Ishikawa (cell line): ENCODE measurements around the gene PIK3R4.

Experiments
- EGR1 ChIP-seq: IDR thresholded peaks from 2 replicates; pipeline ENCODE4 v1.6.1; 2012
- EP300 ChIP-seq: IDR thresholded peaks from 2 replicates; pipeline ENCODE4 v1.6.1; 2012; ENCODE audit warnings: borderline replicate concordance
- NFIC ChIP-seq: IDR thresholded peaks from 2 replicates; pipeline ENCODE4 v1.6.1; 2012
- RAD21 ChIP-seq: IDR thresholded peaks from 2 replicates; pipeline ENCODE4 v1.6.1; 2012; ENCODE audit warnings: low read depth
- TAF1 ChIP-seq: IDR thresholded peaks from 2 replicates; pipeline ENCODE4 v1.6.1; 2012; ENCODE audit warnings: low read depth, mild to moderate bottlenecking
- YY1 ChIP-seq: IDR thresholded peaks from 2 replicates; pipeline ENCODE4 v1.6.1; 2012; ENCODE audit warnings: low read depth
- ZBTB7A ChIP-seq: IDR thresholded peaks from 2 replicates; pipeline ENCODE4 v1.6.1; 2012; ENCODE audit warnings: low read depth
- TF ChIP-seq, protein P1 (sequence below): IDR thresholded peaks from 2 replicates; pipeline ENCODE4 v1.6.1; 2012; ENCODE audit warnings: low read depth, mild to moderate bottlenecking
- TF ChIP-seq, protein P2 (sequence below): IDR thresholded peaks from 2 replicates; pipeline ENCODE4 v1.6.1; 2012
- TF ChIP-seq, protein P3 (sequence below): IDR thresholded peaks from 2 replicates; pipeline ENCODE4 v1.6.1; 2012

DNA sequence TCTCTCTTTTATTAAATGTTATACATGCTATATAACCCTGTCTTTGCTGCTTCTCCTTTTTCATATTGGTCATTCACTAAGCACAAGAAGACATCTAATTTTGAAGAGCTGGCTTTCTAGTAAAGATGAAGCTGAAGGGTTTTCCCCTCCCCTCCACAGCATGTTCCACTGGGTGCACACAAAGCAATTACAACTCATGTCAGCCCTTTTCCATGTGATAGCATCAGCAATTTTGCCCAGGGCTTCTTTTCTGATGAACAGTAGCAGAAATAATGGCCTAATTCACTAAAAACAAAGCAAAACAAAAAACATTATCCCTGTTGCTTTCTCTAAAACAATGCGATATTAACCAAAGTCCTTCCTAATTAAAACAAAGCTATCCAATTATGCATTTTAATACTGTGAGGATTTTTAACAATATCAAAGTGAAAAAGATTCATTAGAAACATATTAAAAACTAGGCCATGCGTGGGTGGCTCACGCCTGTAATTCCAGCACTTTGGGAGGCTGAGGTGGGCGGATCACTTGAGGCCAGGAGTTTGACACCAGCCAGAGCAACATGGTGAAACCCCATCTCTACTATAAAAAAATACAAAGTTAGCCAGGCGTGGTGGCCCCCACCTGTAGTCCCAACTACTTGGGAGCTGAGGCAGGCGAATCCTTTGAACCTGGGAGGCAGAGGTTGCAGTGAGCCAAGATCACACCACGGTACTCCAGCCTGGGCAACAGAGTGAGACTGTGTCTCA, 12.2 kb upstream of the PIK3R4 start:
- TF ChIP-seq RAD21 (no peak), EP300 (no peak), TAF1 (no peak), YY1 (no peak), EGR1 (no peak), NFIC (no peak), ZBTB7A (no peak)
- TF ChIP-seq, protein P1, sequence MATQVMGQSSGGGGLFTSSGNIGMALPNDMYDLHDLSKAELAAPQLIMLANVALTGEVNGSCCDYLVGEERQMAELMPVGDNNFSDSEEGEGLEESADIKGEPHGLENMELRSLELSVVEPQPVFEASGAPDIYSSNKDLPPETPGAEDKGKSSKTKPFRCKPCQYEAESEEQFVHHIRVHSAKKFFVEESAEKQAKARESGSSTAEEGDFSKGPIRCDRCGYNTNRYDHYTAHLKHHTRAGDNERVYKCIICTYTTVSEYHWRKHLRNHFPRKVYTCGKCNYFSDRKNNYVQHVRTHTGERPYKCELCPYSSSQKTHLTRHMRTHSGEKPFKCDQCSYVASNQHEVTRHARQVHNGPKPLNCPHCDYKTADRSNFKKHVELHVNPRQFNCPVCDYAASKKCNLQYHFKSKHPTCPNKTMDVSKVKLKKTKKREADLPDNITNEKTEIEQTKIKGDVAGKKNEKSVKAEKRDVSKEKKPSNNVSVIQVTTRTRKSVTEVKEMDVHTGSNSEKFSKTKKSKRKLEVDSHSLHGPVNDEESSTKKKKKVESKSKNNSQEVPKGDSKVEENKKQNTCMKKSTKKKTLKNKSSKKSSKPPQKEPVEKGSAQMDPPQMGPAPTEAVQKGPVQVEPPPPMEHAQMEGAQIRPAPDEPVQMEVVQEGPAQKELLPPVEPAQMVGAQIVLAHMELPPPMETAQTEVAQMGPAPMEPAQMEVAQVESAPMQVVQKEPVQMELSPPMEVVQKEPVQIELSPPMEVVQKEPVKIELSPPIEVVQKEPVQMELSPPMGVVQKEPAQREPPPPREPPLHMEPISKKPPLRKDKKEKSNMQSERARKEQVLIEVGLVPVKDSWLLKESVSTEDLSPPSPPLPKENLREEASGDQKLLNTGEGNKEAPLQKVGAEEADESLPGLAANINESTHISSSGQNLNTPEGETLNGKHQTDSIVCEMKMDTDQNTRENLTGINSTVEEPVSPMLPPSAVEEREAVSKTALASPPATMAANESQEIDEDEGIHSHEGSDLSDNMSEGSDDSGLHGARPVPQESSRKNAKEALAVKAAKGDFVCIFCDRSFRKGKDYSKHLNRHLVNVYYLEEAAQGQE, result no peak
- TF ChIP-seq, protein P2, sequence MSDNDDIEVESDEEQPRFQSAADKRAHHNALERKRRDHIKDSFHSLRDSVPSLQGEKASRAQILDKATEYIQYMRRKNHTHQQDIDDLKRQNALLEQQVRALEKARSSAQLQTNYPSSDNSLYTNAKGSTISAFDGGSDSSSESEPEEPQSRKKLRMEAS, result no peak
- TF ChIP-seq, protein P3, sequence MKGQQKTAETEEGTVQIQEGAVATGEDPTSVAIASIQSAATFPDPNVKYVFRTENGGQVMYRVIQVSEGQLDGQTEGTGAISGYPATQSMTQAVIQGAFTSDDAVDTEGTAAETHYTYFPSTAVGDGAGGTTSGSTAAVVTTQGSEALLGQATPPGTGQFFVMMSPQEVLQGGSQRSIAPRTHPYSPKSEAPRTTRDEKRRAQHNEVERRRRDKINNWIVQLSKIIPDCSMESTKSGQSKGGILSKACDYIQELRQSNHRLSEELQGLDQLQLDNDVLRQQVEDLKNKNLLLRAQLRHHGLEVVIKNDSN, result no peak
